Epithelial cell of proximal tubule (primary cell): ENCODE data around the gene FH. TPM values are rescaled to one million over a fixed set of nuclear protein-coding genes. Genes with fewer than 3 reads are reported as not detected.

Experiments
- total RNA-seq: library from RNA; depleted of rRNA; stranded (reverse); fragments of >200 nt; gene quantifications from 2 replicates; pipeline ENCODE4 v1.2.3, GENCODE V29; 2015

The FH gene
- total RNA-seq, 1 donor from 2014 or later: 75.1 TPM

Other genes with a start within 250 kb of the FH start
- 0.06 and 0.51 TPM in 2 replicates for gene RGS7, start 162.6 kb downstream of the FH start, total RNA-seq
- 1.0 TPM in 1 of 2 replicates, not detected in the other for gene KMO, start 12.6 kb upstream of the FH start, total RNA-seq
- gene CHML, start 120.6 kb upstream of the FH start, total RNA-seq: 9.5 and 19.0 TPM in 2 replicates
- gene OPN3, start 120.6 kb upstream of the FH start, total RNA-seq: 66.2 and 75.6 TPM in 2 replicates
- gene WDR64, start 132.5 kb upstream of the FH start, total RNA-seq: not detected in 2 replicates